GM12801 (cell line): ENCODE measurements around the gene TSSK6.

ENCODE experiments used
- CTCF ChIP-seq: IDR thresholded peaks from one replicate; pipeline ENCODE4 v1.5.1; 2011; ENCODE audit warnings: control low read depth; ENCODE audit not compliant: insufficient read length; ENCODE audit errors: extremely low read depth

The TSSK6 gene

GRCh38 chr19:19548915-19549759, 33.8 kb upstream of the TSSK6 start:
- no peak for TF ChIP-seq CTCF

- TF ChIP-seq CTCF = no peak
Measured at GRCh38 chr19:19547674-19548336, 32.5 kb upstream of the TSSK6 start.

GRCh38 chr19:19546751-19547162, 31.4 kb upstream of the TSSK6 start:
- TF ChIP-seq CTCF = no peak

GRCh38 chr19:19545707-19546106, 30.4 kb upstream of the TSSK6 start:
- TF ChIP-seq CTCF = no peak

- no peak for TF ChIP-seq CTCF
Measured at GRCh38 chr19:19544954-19545591, 29.7 kb upstream of the TSSK6 start.

GRCh38 chr19:19544257-19544953, 29.1 kb upstream of the TSSK6 start:
- no peak for TF ChIP-seq CTCF

GRCh38 chr19:19543640-19544039, 28.3 kb upstream of the TSSK6 start:
- TF ChIP-seq CTCF = no peak
